ENCODE data around the gene TMEM86A.

Gene TMEM86A

DNA sequence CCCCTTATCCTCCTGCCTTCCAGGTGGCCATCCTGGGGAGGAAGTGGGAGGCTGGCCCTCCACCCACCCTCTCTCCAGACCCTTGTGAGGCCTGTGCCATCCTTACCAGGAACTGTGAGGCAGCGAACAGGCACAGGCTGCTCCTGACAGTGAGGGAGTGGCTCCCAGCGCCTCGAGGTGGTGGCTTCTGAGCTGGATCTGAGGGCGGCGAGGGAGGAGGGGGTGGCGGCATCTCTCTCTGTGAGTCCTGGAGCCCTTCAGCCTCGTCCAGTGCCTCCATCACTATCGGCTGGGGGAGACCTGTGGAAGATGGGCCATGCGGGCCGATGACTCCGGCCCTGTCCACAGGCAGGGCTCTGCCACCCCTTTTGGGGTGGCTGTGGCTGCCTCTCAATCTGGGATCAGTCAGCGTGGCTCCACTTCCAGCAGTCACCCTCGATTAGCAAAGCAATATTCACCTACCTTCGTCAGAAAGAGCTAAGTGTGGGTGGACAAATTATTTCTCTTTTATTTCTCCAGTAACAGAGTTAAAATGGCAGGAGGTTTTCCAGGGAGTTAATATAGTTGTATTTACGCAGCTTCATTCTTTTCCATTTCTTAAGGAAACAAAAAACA, 45.4 kb downstream of the TMEM86A start:
- Histone ChIP-seq H3K79me2 (ENCODE audit: insufficient read depth, low read length) (no peaks in the 10 kb centered on the region), H3K4me2 (ENCODE audit: low read depth, low read length, poor library complexity, severe bottlenecking) (no peak overlapping the region)
- no peak for TF ChIP-seq EZH2phosphoT487 (conservative IDR thresholded peaks at IDR 0.05; ENCODE audit: low read length)
- TF ChIP-seq, protein P1, sequence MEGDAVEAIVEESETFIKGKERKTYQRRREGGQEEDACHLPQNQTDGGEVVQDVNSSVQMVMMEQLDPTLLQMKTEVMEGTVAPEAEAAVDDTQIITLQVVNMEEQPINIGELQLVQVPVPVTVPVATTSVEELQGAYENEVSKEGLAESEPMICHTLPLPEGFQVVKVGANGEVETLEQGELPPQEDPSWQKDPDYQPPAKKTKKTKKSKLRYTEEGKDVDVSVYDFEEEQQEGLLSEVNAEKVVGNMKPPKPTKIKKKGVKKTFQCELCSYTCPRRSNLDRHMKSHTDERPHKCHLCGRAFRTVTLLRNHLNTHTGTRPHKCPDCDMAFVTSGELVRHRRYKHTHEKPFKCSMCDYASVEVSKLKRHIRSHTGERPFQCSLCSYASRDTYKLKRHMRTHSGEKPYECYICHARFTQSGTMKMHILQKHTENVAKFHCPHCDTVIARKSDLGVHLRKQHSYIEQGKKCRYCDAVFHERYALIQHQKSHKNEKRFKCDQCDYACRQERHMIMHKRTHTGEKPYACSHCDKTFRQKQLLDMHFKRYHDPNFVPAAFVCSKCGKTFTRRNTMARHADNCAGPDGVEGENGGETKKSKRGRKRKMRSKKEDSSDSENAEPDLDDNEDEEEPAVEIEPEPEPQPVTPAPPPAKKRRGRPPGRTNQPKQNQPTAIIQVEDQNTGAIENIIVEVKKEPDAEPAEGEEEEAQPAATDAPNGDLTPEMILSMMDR (IDR thresholded peaks at IDR 0.05; ENCODE audit: insufficient read depth, low read length, poor library complexity, severe bottlenecking): no peak

DNA sequence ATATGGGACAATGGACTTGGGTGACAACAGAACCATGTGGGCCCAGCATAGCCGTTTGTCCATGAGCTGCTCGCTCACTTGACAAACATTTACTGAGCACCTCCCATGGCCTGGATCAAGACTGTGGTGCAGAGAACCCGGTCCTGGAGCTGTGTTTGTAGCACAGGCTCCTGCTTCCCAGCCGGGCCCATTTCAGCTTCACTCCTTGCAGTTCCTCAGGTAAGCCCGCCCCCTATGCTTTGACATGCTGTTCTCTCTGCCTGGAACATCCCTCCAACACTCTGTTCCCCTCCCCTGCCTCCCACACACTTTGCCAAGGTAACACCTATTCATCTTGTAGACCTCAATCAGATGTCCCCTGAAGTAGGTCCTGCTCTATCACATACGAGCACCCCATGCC, 46.7 kb downstream of the TMEM86A start:
- Histone ChIP-seq H3K36me3 (ENCODE audit: low read length) (no peaks in the 10 kb centered on the region), H3K9ac (ENCODE audit: low read length) (no peak overlapping the region), H3F3A (ENCODE audit: insufficient read depth) (no peaks in the 10 kb centered on the region), H3K9me2 (replicated peaks; ENCODE audit: insufficient read depth, low read length) (no peaks in the 10 kb centered on the region), H3K4me3 (ENCODE audit: insufficient read depth, low read length, poor library complexity, severe bottlenecking) (no peak overlapping the region), H3K9me3 (ENCODE audit: insufficient read depth, low read length) (no peaks in the 10 kb centered on the region), H3K4me2 (ENCODE audit: low read depth, low read length, poor library complexity, severe bottlenecking) (no peak overlapping the region), H3K79me2 (ENCODE audit: insufficient read depth, low read length) (no peaks in the 10 kb centered on the region), H2AFZ (ENCODE audit: low read depth, low read length, severe bottlenecking) (no peak overlapping the region), H3K27ac (ENCODE audit: low read depth, low read length) (no peak overlapping the region), H4K20me1 (ENCODE audit: low read depth, low read length) (no peaks in the 10 kb centered on the region), H3K27me3 (ENCODE audit: low read length) (no peaks in the 10 kb centered on the region)
- TF ChIP-seq, protein P1 (IDR thresholded peaks at IDR 0.05; ENCODE audit: insufficient read depth, low read length, poor library complexity, severe bottlenecking): no peak
- no peak for TF ChIP-seq EZH2phosphoT487 (conservative IDR thresholded peaks at IDR 0.05; ENCODE audit: low read length)

More for the DNA sequence above, 45.4 kb downstream of the TMEM86A start:
- H3K36me3 ChIP-seq (ENCODE audit: low read length): no peaks in the 10 kb centered on the region
- no peaks in the 10 kb centered on the region for H3K9me3 ChIP-seq (ENCODE audit: insufficient read depth, low read length)
- H4K20me1 ChIP-seq (ENCODE audit: low read depth, low read length): no peaks in the 10 kb centered on the region
- H3K9ac ChIP-seq (ENCODE audit: low read length): no peak overlapping the region
- no peak overlapping the region for H3K27ac ChIP-seq (ENCODE audit: low read depth, low read length)
- no peaks in the 10 kb centered on the region for H3K27me3 ChIP-seq (ENCODE audit: low read length)
- H3F3A ChIP-seq (ENCODE audit: insufficient read depth): no peaks in the 10 kb centered on the region
- no peaks in the 10 kb centered on the region for H3K9me2 ChIP-seq (replicated peaks; ENCODE audit: insufficient read depth, low read length)
- no peak overlapping the region for H3K4me3 ChIP-seq (ENCODE audit: insufficient read depth, low read length, poor library complexity, severe bottlenecking)
- no peak overlapping the region for H2AFZ ChIP-seq (ENCODE audit: low read depth, low read length, severe bottlenecking)

DNA sequence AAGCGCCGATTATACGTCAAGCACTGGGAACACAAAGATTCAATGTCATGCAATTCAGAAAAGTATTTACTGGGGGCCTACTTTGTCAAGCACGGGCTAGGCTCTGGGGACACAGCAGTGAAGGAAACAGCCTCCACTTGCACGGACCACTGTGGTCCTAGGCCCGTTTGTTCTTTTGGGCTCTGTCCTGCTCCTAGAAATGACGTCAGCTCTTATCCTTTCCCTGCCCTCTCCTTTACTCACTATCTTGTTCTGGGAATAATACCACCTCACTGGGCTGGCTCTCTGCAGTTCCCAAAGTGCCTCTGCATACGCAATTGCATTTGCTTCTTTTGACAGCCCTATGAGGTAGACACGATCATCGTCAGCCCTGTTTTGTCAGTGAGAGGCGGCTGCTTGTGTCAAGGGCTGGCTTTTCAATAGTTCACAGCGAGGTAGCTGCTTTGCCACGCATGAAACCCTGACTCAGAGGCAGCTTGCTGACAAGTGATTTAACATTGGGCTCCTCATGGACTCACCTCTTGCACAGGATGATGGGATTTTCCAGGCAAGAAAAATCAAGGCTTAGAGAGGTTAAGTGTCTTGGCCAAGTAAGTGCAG, 50.3 kb downstream of the TMEM86A start:
- TF ChIP-seq EZH2phosphoT487 (conservative IDR thresholded peaks at IDR 0.05; ENCODE audit: low read length): no peak
- TF ChIP-seq, protein P1 (IDR thresholded peaks at IDR 0.05; ENCODE audit: insufficient read depth, low read length, poor library complexity, severe bottlenecking): no peak
- Histone ChIP-seq H3K4me3 (ENCODE audit: insufficient read depth, low read length, poor library complexity, severe bottlenecking) (no peak overlapping the region), H3K36me3 (ENCODE audit: low read length) (no peaks in the 10 kb centered on the region), H3K4me2 (ENCODE audit: low read depth, low read length, poor library complexity, severe bottlenecking) (no peak overlapping the region), H3K9me3 (ENCODE audit: insufficient read depth, low read length) (no peaks in the 10 kb centered on the region), H3K79me2 (ENCODE audit: insufficient read depth, low read length) (no peaks in the 10 kb centered on the region), H3K9me2 (replicated peaks; ENCODE audit: insufficient read depth, low read length) (no peaks in the 10 kb centered on the region), H3F3A (ENCODE audit: insufficient read depth) (no peaks in the 10 kb centered on the region), H3K9ac (ENCODE audit: low read length) (no peak overlapping the region), H3K27ac (ENCODE audit: low read depth, low read length) (no peak overlapping the region), H2AFZ (ENCODE audit: low read depth, low read length, severe bottlenecking) (no peak overlapping the region), H4K20me1 (ENCODE audit: low read depth, low read length) (no peaks in the 10 kb centered on the region), H3K27me3 (ENCODE audit: low read length) (0 out of 2 replicates have a peak, but pooled peaks cover 5% of the 10 kb centered on the region)
